Hematopoietic multipotent progenitor cell treated with erythropoietin and hydrocortisone succinate and interleukin-3 and kit ligand, for 15 days (in vitro differentiated cells): ENCODE results near the gene SF3A2.
A peak's percentile ranks its signal among the peaks of the same experiment; 100 is the strongest.
"Not testable (repeated sequence)": the region's sequence is repeated elsewhere in the genome, so short reads cannot be mapped to it uniquely, and the experiment has no call there.

Source experiments
- DNase-seq: peaks from one replicate; pipeline ENCODE4 v3.0.0-alpha.2; 2015; ENCODE audit warnings: low spot score

The SF3A2 gene

DNA sequence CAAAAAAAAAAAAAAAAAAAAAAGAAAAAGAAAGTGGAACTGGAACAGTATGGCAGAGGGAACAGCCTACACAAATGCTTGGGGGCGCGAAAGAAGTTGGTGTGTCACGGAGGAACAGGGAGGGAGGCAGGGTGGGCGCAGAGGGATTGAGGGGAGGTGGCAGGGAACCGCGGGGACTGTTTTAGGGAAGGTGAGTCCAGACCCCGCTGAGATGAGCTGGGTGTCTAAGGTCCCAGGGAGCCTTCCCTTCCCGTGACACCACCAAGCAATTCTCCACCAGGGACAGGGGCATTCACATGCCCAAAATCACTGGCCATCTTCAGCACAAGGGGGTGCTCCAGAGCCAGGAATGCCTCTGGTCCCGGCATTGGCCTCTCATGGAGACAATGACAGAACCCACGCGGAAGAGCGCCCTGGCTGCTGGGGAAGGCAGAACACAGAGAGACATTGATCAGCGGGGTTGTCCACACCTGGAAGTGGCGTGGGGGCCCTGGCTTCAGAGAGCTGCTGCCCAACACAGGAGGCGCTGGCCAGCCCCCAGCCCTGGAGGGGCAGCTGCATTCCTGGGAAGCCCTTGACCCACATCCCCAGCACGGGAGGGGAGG is 38.4 kb downstream of the SF3A2 start:
- peak; percentile 47 for DNase-seq

DNA sequence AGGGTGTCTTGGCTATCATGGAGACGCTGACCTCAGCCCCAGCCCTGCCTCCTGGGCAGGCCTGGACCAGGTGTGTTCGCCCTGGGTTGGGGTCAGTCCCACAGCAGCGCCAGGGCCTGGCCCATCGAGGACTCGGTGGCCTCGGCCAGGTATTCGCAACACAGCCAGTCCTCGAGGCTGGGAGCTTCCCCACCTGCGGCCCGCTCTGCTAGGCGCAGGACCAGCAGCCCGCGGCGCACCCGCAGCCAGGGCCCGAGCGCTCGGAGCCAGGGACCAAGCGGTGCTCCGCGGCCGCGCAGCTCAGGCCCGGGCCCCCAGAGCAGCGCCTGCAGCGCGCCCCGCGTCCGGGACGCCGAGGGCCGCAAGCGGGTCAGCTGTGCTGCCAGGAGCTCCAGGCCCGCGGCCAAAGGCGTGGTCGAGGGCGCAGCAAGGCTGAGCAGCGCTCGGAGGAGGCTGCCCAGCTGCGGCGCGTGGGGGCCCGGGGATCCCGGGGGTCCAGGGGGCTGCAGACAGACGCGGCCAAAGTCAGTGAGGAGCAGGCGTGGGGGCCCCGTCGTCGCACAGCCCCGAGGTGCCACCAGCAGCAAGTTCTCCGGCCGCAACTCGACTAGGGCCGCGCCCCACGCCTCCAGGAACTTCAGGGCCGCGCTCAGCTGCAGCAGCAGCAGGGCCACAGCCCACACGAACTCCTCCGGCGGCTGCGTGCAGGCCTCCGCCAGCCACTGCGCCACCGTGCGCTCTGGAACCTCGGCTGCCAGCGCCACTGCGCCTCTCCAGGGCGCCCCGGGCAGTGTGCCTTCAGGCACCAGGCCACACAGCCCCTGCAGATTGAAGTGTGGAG is 39.2 kb downstream of the SF3A2 start:
- DNase-seq = no peak

DNA sequence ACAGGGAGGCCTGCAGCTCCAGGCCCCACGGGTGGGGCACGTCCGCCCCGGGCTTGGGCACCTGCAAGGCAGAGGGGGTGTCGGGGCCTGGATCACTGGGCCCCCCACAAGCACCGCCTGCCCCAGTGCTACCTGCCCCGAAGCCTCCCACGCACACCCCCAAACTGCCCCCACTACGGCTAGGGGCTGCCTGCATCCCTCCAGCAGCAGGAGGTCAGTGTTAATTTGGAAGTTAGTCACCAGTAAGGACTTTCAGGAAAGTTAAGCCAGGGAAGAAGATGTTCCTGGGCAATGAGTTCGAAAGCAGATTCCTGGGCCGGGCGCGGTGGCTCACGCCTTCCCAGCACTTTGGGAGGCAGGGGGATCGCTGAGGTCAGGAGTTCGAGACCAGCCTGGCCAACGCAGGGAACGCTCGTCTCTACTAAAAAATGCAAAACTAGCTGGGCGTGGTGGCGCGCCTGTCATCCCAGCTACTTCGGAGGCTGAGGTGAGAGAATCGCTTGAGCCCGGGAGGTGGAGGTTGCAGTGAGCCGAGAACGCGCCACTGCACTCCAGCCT is 39.9 kb downstream of the SF3A2 start:
- no peak for DNase-seq

DNA sequence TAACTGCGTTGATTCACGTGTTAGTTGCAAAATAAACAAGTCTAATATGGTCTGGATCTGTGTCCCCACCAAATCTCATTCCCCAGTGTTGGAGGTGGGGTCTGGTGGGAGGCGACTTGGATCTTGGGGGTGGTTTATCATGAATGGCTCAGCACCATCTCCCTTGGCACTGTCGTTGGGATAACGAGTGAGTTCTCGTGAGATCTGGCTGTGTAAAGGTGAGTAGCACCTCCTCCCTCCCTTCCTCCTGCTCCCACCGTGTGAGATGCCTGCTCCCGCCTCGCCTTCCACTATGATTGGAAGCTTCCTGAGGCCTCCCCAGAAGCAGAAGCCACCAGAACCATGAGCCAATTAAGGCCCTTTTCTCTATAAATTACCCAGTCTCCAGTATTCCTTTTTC is 40.5 kb downstream of the SF3A2 start:
- no peak for DNase-seq

DNA sequence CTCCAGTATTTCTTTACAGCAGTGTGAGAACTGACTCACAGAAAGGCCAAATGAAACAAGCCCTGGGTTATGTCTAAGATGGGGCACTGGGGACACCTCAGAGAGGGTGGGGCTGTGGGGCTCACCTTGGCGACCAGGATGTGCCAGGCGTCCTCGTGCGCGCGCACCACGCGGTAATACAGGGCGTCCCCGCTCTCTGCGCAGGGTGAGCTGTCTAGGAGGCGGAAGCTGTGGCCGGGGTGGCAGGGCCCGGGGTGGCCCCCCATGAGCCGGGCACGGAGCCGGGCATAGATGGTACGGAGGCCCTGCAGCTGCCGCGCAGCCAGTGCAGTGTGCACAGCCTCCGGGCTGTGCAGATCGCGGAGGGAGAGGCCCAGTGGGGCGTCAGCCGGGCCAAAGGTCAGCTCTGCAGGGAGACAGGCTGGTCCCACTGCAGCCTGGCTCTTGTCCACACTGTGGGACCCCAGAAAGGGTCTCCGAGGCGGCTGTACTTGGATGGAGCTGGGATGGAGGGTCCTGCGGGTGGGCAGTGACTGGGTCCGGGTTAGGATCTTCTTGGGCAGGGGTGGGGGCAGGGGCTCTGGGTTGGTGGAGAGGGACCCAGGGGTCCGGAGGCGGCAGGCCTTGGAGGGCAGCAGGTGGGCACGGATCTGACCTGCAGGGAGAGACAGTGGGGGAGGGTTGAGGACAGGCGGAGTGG is 42.0 kb downstream of the SF3A2 start:
- no peak for DNase-seq

DNA sequence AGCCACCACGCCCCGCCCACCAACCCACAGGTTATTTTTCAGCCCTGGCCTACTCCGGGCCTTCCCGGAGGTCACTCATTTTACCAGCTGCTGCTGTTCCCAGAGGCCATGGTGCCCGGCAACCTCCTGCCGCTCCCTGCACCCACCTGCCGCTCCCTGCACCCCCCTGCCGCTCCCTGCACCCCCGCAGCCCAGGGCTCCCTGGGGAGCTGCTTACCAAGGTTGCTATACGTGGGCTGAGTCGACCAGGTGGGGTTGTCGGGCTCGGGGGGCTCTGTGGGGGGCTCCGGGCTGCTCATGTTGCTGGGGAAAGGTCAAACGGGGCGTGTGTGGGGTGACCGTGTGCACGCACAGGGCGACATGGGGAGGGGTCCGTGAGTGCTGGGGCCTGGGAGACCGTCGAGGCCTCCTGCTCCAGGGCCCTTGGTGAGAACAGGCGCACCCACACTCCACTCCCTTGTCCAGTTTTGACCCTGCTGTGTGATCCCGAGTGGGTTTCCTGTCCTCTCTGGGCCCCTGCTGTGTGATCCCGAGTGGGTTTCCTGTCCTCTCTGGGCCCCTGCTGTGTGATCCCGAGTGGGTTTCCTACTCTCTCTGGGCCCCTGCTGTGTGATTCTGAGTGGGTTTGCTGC is 44.1 kb downstream of the SF3A2 start:
- no peak for DNase-seq

DNA sequence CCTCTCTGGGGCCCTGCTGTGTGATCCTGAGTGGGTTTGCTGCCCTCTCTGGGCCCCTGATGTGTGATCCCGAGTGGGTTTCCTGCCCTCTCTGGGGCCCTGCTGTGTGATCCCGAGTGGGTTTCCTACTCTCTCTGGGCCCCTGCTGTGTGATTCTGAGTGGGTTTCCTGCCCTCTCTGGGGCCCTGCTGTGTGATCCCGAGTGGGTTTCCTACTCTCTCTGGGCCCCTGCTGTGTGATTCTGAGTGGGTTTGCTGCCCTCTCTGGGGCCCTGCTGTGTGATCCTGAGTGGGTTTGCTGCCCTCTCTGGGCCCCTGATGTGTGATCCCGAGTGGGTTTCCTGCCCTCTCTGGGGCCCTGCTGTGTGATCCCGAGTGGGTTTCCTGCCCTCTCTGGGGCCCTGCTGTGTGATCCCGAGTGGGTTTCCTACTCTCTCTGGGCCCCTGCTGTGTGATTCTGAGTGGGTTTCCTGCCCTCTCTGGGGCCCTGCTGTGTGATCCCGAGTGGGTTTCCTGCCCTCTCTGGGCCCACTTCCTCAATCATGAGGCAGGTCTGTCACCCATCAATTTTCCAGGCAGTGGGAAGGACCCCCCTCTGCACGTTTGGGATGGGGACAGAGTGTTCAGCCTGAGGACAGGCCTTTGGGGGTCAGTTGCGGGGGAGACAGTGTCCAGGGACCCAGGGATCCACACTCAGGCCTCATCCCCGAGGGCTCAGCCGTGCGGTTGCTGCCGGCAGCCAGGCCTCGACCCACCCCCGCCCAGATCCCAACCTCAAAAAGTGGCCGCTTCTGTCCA is 44.8 kb downstream of the SF3A2 start:
- not testable (repeated sequence) for DNase-seq

DNA sequence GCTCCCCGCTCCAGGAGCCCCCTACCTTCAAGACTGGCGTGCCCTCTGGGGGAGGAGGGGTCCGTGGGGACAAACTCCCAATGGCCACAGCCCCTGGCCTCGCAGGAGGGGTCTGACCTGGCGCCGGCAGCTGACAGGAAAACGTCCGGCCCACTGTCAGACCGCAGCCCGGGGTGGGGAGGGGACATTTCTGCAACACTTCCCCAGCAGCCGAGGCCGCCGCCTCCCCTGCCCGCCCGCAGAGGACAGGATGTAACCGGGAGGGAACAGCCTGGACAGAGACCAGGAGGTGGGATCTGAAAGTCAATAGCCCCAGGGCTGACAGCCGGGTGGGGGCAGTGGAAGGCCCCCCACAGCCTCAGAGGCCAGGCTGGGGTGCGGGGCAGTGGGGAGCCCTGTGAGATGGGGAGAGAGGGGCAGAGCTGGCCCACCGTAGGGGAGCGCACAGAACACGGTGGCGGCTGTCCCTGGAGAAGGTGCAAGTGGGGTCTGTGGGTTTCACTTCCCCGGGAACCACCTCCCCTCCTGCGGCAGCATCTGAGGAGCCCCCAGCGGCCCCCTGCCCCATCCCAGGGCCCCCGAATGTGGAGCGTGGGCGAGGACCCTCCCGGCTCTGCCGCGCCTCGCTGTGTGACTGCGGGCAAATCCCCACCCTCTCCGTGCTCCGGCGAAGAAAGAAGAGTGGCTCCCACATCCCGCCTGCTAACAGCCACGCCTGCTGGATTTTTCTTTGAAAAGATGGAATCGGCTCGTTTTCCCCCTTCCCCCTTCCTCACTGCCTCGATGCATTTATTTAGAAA is 45.6 kb downstream of the SF3A2 start, which contains the start of gene PEAK3:
PEAK3 (minus strand) TSS at position 114 of the 800 bp plus-strand sequence. CDS start 1,244 bp downstream, outside the sequence.
- DNase-seq = no peak

DNA sequence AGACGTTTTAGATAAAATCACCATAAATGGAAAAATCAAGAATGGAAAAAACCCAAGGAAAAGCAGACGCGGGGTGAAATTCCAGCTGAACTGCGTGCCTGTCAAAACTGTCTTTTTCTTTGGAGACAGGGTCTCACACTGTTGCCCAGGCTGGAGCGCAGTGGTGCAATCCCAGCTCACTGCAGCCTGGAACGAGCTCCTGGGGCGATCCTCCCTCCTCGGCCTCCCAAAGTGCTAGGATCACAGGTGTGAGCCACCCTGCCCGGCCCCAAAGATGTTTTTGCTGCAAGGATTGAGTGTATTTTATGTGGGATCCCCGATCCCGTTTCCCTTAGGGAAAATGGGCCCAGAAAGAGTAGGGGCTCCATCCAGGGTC is 46.2 kb downstream of the SF3A2 start:
- no peak for DNase-seq

DNA sequence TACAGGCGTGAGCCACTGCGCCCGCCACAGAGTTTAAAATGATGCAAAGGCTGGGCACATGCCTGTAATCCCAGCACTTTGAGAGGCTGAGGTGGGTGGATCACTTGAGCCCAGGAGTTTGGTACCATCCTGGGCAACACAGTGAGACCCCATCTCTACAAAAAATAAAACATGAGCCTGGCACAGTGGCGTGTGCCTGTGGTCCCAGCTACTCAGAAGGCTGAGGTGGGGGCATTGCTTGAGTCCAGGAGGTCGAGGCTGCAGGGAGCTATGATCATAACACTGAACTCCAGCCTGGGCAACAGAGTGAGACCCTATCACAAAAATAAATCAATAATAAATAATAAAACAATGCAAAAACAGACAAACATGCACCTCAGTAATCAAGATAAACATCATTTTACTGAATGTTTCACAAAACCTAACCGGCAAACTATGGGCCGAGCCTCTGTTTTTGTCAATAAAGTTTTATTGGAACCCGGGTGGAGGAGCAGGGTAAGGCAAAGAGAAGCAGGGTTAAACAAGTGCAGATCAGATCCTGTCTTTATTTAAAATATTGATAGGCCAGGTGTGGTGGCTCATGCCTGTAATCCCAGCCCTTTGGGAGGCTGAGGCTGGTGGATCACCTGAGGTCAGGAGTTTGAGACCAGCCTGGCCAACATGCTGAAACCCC is 47.3 kb downstream of the SF3A2 start:
- DNase-seq = no peak

DNA sequence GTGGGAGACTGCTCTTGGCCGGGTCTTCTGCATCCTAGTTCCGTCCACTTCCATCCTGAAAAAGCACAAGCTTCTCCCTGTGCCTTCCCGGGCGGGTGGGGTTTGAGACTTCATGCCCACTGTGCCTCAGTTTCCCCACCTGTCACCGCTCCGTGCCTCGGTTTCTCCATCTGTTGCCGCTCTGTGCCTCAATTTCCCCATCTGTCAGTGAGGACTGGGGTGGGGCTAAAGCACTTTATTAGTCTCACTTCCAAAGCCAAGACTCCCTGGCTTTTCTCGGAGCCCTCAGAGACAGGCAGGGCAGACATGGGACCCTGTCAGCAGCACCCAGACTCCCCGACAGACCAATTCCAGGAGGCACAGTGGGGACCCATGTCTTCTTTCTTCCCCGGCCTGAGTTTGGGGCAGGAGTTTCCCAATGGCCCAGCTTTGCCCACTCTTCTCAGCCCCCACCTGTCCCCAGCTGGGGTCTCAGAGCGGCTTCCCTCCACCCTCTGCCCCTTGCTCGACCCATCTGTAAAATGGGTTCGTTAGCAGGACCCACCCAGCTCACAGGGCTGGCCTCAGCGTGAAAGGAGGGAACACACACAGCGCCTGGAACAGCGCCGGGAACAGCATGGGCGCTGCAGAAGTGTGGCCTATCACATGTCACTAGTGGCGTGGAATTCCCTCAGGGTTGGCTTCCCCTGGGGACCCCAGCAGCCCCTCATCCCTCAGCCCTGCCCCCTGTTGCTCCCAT is 49.9 kb downstream of the SF3A2 start:
- no peak for DNase-seq

DNA sequence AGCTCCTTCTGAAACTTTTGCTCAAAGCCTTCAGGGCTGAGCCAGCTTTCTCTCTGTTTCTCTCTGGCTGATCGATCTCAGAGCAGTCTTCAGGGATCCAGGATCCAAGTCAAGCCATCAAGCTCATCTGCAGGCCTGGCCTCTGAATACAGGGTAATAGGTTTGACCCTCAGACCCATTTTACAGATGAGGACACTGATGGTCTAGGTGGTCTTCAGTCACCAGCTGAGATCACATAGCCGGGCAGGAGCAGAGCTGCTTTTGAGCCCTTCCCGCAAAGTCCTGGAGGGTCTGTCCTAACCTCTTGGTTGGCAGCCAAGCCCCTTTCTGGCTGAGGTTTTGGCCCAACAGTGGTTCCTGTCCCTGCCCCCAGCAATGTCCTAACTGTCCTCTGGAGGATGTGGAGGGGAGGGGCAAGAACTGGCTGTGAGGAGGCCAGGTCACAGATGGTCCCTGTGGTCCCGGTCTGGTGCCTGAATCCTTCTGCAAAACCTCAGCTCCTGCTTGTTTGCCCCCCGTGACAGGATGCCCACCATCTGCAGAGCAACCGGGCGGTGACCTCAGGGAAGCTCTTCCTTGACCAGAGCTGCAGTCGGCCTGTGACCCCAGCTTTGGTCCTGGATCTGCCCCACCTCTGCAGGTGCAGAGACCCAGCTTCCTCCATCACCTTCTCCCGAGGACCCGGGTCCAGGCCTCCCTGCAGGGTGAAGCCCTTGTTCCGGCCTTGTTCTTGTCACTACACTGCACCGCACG is 51.1 kb downstream of the SF3A2 start:
- DNase-seq = no peak

DNA sequence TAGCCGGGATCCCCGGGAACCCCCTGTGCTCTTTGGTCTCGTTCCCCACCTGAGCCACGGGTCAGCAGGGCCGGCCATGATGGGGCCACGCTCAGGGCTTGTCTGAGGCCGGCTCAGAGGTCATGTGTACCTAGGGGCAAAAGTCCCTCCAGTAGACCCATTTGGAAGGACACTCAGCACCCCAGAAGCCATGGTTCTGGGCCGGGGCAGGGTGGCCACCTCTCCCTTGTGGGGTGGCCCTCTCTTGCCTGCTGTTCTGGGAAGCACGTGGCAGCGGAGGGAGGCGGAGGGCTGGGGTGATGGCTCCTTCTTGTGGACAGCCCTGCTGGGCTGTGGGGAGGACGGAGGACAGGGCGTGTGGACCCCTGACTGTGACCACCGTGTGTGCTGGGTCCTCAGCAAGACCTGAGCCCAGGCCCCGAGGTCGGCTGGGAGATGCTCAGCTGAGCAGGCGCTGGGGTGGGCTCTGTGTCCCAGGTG is 51.8 kb downstream of the SF3A2 start:
- no peak for DNase-seq

DNA sequence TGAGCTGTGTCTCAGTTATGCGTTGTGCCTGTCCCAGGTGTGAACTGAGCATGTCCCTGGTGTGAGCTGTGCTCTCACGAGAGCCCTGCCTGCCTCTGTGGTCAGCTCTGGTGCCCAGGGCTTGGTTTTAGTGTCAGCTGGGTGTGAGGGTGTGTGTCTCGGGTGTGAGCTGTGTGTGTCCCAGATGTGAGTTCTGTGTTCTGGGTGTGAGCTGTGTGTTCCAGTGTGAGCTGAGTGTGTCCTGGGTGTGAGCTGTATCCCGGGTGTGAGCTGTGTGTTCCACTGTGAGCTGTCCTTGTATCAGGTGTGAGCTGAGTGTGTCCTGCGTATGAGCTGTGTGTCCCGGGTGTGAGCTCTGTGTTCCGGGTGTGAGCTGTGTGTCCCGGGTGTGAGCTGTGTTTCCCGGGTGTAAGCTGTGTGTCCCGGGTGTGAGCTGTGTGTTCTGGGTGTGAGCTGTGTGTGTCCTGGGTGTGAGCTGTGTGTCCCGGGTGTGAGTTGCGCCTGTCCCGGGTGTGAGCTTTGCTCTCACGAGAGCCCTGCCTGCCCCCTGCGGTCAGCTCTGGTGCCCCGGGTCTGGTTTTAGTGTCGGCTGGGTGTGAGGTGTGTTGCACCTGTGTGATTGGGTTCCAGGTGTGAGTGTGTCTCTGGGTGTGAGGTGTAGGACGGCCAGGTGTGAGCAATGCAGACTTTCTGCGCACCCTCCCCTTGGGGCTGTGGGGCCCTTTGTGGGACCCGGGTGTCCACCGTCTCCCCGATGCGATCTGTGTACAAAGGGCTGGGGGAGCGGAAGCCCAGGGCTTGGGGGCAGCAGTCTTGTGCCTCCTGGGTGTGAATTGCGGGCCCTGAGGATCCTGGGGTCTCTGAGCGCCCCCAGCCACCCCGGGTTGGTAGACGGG is 52.4 kb downstream of the SF3A2 start:
- DNase-seq = no peak

DNA sequence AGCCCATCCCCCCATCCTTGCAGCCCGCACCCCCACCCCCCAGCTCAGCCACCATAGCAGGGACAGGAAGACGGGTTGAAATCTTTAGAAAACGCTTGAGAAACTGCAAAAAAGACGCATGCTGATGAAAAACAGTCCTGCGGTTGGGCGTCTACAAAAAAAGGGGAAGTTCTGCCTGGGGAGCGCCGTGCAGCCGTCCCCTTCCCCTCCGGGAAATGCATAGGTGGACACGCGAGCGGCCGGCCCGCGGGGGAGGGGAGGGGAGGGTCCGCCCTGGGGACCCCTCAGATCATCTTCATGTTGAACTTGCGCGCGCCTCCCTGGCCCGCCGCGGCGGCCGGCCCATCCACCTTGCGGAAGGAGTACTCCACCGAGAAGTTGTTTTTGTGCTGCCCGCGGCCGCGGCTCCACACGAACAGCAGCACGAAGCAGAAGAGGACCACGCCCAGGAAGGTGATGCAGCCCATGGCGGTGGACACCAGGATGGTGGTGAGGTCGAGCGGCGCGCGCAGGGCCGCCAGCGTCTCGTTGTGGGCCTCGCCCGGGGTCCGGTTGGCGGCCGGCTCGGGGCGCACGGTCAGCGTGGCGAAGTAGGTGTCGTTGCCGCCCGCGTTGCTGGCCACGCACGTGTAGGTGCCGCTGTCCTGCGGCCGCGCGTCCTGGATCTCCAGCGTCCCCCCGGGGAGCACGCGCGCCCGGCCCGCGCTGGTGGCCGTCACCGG is 53.3 kb downstream of the SF3A2 start:
- DNase-seq = no peak

DNA sequence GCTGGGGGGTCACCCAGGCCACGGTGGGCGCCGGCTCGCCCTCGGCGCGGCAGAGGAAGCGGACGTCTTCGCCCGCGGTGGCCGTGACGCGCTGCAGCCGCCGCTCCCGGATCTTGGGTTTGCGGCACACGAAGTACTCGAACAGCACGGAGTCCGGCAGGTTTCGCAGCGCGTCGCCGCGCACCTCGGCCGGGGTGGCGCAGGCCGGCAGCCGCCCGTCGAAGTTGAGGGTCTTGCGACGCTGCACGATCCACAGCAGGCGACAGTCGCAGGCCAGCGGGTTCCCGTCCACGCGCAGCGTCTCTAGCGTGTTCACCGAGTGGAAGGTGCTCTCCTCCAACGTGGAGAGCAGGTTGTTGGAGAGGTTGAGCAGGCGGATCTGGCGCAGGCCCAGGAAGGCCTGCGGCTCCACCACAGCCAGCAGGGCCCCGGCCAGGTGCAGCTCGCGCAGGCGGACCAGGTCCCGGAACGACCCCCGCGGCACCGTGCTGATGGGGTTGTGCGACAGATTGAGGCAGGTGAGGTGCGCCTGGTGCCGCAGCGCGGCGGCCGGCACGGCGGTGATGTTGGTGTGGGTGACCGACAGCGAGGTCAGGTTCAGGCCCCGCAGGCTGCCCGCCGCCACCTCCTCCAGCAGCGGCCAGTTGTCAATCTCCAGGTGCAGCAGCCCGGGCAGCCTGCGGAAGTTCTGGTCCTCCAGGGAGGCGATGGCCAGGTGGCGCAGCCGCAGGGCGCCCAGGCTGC is 54.0 kb downstream of the SF3A2 start:
- DNase-seq = no peak
